ENCODE results near the gene RPL34. TPM values are rescaled to one million over a fixed set of nuclear protein-coding genes. Genes with fewer than 3 reads are reported as not detected.
A peak's percentile ranks its signal among the peaks of the same experiment; 100 is the strongest.

Gene RPL34
- total and polyA plus RNA-seq, 12 donors = 516 to 4,489 (median 980) TPM

DNA sequence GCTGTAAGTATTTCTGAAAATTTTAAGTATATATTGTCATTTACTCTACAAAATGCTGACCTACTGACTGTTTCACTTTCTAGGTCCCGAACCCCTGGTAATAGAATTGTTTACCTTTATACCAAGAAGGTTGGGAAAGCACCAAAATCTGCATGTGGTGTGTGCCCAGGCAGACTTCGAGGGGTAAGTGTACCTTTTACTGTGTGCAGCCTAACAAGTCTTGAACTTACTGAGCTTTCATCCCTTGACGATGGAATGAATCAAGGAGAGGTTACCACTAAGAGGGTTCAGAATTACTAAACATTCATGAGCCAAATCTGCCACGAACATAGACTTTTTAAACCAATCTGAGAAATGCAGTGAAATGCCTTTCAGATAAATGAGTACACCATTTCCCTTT lies 1.6 kb downstream of the RPL34 start:
- Histone ChIP-seq H3K4me3 (no peak overlapping the region), H3K27me3 (no peaks in the 10 kb centered on the region), H3K9me3 (replicated peaks in 1 of 3) (no peaks in the 10 kb centered on the region), H3K36me3 (replicated peaks in 1 of 2) (peaks cover 0 to 50% of the 10 kb centered on the region in 2 donors), H3K4me1 (replicated peaks in 1 of 2) (peaks cover 5 to 33% of the 10 kb centered on the region in 2 donors), H3K27ac (peak overlapping the region in 1 of 5 donors; percentile 76)
- intact Hi-C loops (cut with DNase I) = no loop called here
- TF ChIP-seq POLR2A (IDR thresholded peaks at IDR 0.05) = no peak
- TF ChIP-seq, protein P1, sequence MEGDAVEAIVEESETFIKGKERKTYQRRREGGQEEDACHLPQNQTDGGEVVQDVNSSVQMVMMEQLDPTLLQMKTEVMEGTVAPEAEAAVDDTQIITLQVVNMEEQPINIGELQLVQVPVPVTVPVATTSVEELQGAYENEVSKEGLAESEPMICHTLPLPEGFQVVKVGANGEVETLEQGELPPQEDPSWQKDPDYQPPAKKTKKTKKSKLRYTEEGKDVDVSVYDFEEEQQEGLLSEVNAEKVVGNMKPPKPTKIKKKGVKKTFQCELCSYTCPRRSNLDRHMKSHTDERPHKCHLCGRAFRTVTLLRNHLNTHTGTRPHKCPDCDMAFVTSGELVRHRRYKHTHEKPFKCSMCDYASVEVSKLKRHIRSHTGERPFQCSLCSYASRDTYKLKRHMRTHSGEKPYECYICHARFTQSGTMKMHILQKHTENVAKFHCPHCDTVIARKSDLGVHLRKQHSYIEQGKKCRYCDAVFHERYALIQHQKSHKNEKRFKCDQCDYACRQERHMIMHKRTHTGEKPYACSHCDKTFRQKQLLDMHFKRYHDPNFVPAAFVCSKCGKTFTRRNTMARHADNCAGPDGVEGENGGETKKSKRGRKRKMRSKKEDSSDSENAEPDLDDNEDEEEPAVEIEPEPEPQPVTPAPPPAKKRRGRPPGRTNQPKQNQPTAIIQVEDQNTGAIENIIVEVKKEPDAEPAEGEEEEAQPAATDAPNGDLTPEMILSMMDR (IDR thresholded peaks at IDR 0.05) = no peak
- no peak for DNase-seq
- 78 to 85% (median 81%) methylated on average over 4 of the region's 4 CpGs for WGBS, 4 donors

DNA sequence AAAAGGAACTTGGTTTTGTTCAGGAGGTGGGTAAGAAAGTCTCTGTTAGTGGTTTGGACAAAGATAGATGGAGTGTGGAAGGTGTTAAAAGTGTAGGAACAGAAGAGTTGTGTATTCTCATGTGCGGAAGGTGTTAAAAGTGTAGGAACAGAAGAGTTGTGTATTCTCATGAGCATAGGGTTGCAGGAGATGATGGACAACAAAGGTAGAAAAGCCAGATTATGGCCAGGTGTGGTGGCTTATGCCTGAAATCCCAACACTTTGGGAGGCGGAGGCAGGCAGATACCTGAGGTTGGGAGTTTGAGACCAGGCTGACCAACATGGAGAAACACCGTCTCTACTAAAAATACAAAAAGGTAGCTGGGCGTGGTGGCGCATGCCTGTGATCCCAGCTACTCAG lies 2.5 kb downstream of the RPL34 start:
- intact Hi-C loops (cut with DNase I) = no loop called here
- WGBS, 4 donors = 94 to 96% (median 96%) methylated on average over 5 of the region's 5 CpGs
- no peak for DNase-seq
- TF ChIP-seq POLR2A (IDR thresholded peaks at IDR 0.05) = no peak
- TF ChIP-seq, protein P1 (IDR thresholded peaks at IDR 0.05) = no peak
- H3K4me1 ChIP-seq (replicated peaks in 1 of 2) = peaks cover 5 to 33% of the 10 kb centered on the region in 2 donors
- H3K27ac ChIP-seq = no peak overlapping the region
- peaks cover 0 to 50% of the 10 kb centered on the region in 2 donors for H3K36me3 ChIP-seq (replicated peaks in 1 of 2)
- H3K27me3 ChIP-seq = no peaks in the 10 kb centered on the region
- no peak overlapping the region for H3K4me3 ChIP-seq
- H3K9me3 ChIP-seq (replicated peaks in 1 of 3) = no peaks in the 10 kb centered on the region

DNA sequence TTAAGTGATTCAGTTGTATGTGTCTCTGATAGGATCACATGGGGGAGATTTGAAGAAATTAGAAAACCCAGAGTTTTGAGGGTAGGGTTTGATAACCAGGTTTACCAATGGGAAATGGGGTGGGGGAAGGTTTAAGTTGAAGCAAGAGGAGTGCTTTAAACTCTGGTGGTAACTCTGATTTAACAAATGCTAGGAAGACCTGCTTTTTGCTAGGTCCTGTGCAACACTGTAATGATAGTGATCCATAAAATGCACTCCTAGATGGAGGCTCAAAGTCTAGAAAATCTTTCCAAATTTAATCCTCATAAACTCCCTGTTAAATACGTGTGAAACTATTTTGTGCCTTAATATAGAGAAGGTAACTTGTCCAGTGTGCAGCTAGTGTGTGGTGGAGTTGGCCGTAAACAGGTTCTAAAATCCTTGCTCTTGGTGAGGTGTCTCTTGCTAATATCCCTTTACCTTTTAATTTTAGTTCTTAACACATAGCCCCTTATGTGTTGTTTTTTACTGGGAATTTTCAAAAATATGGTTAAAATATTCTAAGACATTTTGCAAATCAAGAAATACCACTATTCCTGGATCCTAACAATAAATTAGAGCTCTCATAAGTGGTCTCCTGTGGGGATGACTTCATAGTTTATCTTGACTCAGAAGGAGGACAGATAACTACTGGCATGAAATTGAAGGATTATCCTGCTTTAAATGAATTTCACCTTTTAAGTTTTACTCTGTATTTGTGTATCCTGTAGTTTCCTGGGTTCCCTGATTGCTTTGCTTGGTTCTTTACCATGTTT lies 4.1 kb downstream of the RPL34 start:
- WGBS, 4 donors = 72 to 79% (median 73%) methylated on average over 2 of the region's 2 CpGs
- intact Hi-C loops (cut with DNase I) = no loop called here
- H3K4me1 ChIP-seq (replicated peaks in 1 of 2) = peaks cover 5 to 33% of the 10 kb centered on the region in 2 donors
- TF ChIP-seq, protein P1 (IDR thresholded peaks at IDR 0.05) = no peak
- no peak for TF ChIP-seq POLR2A (IDR thresholded peaks at IDR 0.05)
- H3K27ac ChIP-seq = no peak overlapping the region
- H3K36me3 ChIP-seq (replicated peaks in 1 of 2) = peaks cover 0 to 56% of the 10 kb centered on the region in 2 donors
- no peak overlapping the region for H3K4me3 ChIP-seq
- DNase-seq = no peak
- H3K9me3 ChIP-seq (replicated peaks in 1 of 3) = no peaks in the 10 kb centered on the region
- no peaks in the 10 kb centered on the region for H3K27me3 ChIP-seq

DNA sequence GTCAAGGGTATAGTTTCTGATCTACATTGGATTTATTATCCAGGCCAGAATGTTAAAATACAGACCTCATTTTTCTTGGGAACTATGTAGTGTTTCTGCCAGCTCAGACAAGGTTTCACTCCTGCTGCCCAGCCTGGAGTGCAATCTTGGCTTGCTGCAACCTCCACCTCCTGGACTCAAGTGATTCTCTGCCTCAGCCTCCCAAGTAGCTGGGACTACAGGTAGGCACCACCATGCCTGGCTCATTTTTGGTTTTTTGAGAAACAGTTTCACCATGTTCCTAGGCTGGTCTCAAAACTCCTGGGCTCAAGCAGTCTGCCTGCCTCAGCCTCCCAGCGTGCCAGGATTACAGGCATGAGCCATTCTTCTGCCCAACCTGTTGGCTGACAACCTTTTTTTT lies 5.7 kb downstream of the RPL34 start:
- Histone ChIP-seq H3K36me3 (replicated peaks in 1 of 2) (peaks cover 0 to 71% of the 10 kb centered on the region in 2 donors), H3K4me3 (no peak overlapping the region), H3K27ac (no peak overlapping the region), H3K9me3 (replicated peaks in 1 of 3) (no peaks in the 10 kb centered on the region), H3K27me3 (no peaks in the 10 kb centered on the region), H3K4me1 (replicated peaks in 1 of 2) (peaks cover 5 to 32% of the 10 kb centered on the region in 2 donors)
- no peak for DNase-seq
- TF ChIP-seq, protein P1 (IDR thresholded peaks at IDR 0.05) = no peak
- no peak for TF ChIP-seq POLR2A (IDR thresholded peaks at IDR 0.05)
- WGBS, 4 donors = 88 to 100% (median 100%) methylated on average over 1 of the region's 1 CpG
- intact Hi-C loops (cut with DNase I) = no loop called here

Measured in adrenal gland (tissue), 12 donors.